GM21723 (cell line): Measurements from ENCODE around the gene PTGFR.

Source experiments
- ATAC-seq: cut with Tn5 transposase; IDR thresholded peaks from one replicate; pipeline ENCODE4 v1.9.1; 2021; ENCODE audit warnings: mild to moderate bottlenecking, moderate library complexity; ENCODE audit not compliant: unreplicated experiment

PTGFR gene

GRCh38 chr1:78519446-78519845, 28.7 kb downstream of the PTGFR start:
- no peak for ATAC-seq

GRCh38 chr1:78520216-78520615, 29.4 kb downstream of the PTGFR start:
- ATAC-seq = no peak

GRCh38 chr1:78520843-78521242, 30.1 kb downstream of the PTGFR start:
- no peak for ATAC-seq

GRCh38 chr1:78522136-78522535, 31.4 kb downstream of the PTGFR start:
- ATAC-seq = no peak

GRCh38 chr1:78526496-78526895, 35.7 kb downstream of the PTGFR start:
- ATAC-seq = no peak

GRCh38 chr1:78527706-78528105, 36.9 kb downstream of the PTGFR start:
- ATAC-seq = no peak

- no peak for ATAC-seq
Observed at GRCh38 chr1:78533527-78533926, 42.8 kb downstream of the PTGFR start.

GRCh38 chr1:78535286-78535685, 44.5 kb downstream of the PTGFR start:
- ATAC-seq = no peak

GRCh38 chr1:78536427-78536826, 45.7 kb downstream of the PTGFR start:
- no peak for ATAC-seq

- no peak for ATAC-seq
Observed at GRCh38 chr1:78540048-78540447, 49.3 kb downstream of the PTGFR start.

GRCh38 chr1:78541479-78541878, 50.7 kb downstream of the PTGFR start:
- no peak for ATAC-seq

- no peak for ATAC-seq
Observed at GRCh38 chr1:78543941-78544643, 53.3 kb downstream of the PTGFR start.

- ATAC-seq = no peak
Observed at GRCh38 chr1:78547081-78547480, 56.3 kb downstream of the PTGFR start.

GRCh38 chr1:78549331-78549730, 58.6 kb downstream of the PTGFR start:
- no peak for ATAC-seq

- ATAC-seq = no peak
Observed at GRCh38 chr1:78549891-78550290, 59.1 kb downstream of the PTGFR start.

GRCh38 chr1:78553859-78554258, 63.1 kb downstream of the PTGFR start:
- no peak for ATAC-seq

- no peak for ATAC-seq
Observed at GRCh38 chr1:78554840-78555239, 64.1 kb downstream of the PTGFR start.

- no peak for ATAC-seq
Observed at GRCh38 chr1:78559680-78560079, 68.9 kb downstream of the PTGFR start.

- no peak for ATAC-seq
Observed at GRCh38 chr1:78560811-78561210, 70.0 kb downstream of the PTGFR start.

- no peak for ATAC-seq
Observed at GRCh38 chr1:78561856-78562255, 71.1 kb downstream of the PTGFR start.

GRCh38 chr1:78565393-78565792, 74.6 kb downstream of the PTGFR start:
- ATAC-seq = no peak

GRCh38 chr1:78570539-78570938, 79.8 kb downstream of the PTGFR start:
- ATAC-seq = no peak
